Esophagus muscularis mucosa (tissue), 4 donors: ENCODE measurements around the gene CIRBP. TPM values are rescaled to one million over a fixed set of nuclear protein-coding genes. Genes with fewer than 3 reads are reported as not detected.

Experiments
- DNase-seq: peaks from one replicate; pipeline ENCODE4 v3.0.0-alpha.2; 2017; ENCODE audit errors: extremely low spot score
- H3K27ac ChIP-seq, 4 donors: fragments of 200-600 bp; sonication (generic); replicated peaks in 1 of 4; 1 replicate in 3 of 4; 2 replicates in 1 of 4; pipeline ENCODE4 v1.5.1; 2016 to 2019; ENCODE audit warnings: mild to moderate bottlenecking in 1 of 4
- H3K27me3 ChIP-seq, 4 donors: fragments of 200-600 bp; sonication (generic); one replicate each; pipeline versions ENCODE4 v1.5.1 to v1.6.0; 2016 to 2019
- H3K36me3 ChIP-seq, 4 donors: fragments of 200-600 bp; sonication (generic); one replicate each; pipeline ENCODE4 v1.5.1; 2016 to 2019
- H3K4me1 ChIP-seq, 4 donors: fragments of 200-600 bp; sonication (generic); one replicate each; pipeline ENCODE4 v1.5.1; 2016 to 2019
- H3K4me3 ChIP-seq, 4 donors: fragments of 200-600 bp; sonication (generic); 1 replicate in 2 of 4; 2 replicates in 2 of 4; pipeline ENCODE4 v1.5.1; 2016 to 2019; ENCODE audit warnings: mild to moderate bottlenecking in 4 of 4, moderate library complexity in 1 of 4
- H3K9me3 ChIP-seq, 4 donors: fragments of 200-600 bp; sonication (generic); 1 replicate in 3 of 4; 2 replicates in 1 of 4; pipeline ENCODE4 v1.5.1; 2016 to 2019
- EP300 ChIP-seq: sonication (generic); formaldehyde crosslinking; IDR thresholded peaks from one replicate; pipeline ENCODE4 v1.6.1; 2017; ENCODE audit warnings: antibody characterized with exemption
- POLR2A ChIP-seq: fragments of 450-650 bp; IDR thresholded peaks from one replicate; pipeline ENCODE4 v1.6.1; 2017; ENCODE audit warnings: antibody characterized with exemption, moderate library complexity, mild to moderate bottlenecking, low read depth
- POLR2AphosphoS5 ChIP-seq, 2 donors: sonication (generic); formaldehyde crosslinking; IDR thresholded peaks; one replicate each; pipeline ENCODE4 v1.6.1; 2017; ENCODE audit warnings: antibody characterized with exemption in 2 of 2
- WGBS: methylation state at CpG from one replicate; pipeline ENCODE4 v1.1.5; 2018; 5-methylcytosine and 5-hydroxymethylcytosine counted together
- intact Hi-C: fragments of 100-400 bp; cut with DNase I; formaldehyde crosslinking; loops from one replicate; pipeline ENCODE4 v1.15.1; 2023
- total RNA-seq, 4 donors: library from RNA; depleted of rRNA; stranded (reverse); fragments of >200 nt; gene quantifications; one replicate each; pipeline versions ENCODE4 v1.1.0 to v1.2.1, GENCODE V29; 2016
- TF ChIP-seq, protein P1 (sequence below), 3 experiments: fragments of 200-600 bp in 2 of 3; fragments of 450-650 bp in 1 of 3; sonication (generic) in 2 of 3; IDR thresholded peaks; one replicate each; pipeline ENCODE4 v1.5.1; 2017 to 2019; ENCODE audit warnings: antibody characterized with exemption in 3 of 3, mild to moderate bottlenecking in 2 of 3, moderate library complexity in 1 of 3

CIRBP gene
- total RNA-seq, 4 donors from 2014 or later, result 236 to 601 (median 429) TPM

DNA sequence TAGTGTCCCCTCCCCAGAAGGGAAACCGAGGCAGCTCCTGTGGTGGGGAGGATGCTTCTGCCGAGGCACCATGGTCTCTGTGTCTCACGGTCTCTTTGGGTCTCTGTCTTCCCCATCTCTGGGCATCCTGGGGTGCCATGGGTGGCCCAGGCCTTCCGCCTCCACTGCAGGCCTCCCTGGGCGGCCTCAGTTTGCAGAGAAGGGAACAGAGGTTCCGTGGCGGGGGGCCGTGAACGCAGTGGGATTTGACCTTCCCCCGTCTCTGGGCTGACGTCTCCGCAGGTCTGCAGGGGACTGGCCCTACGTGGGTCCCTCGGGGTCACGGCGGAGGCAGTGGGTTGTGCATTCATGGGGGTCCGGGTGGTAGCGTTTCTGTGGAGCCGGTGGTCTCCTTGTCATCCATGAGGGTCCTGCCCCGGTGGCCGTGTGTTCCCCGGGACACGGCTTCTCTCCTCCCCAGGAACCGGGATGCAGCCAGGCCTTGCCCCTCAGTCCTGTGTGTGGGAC lies 21.1 kb downstream of the CIRBP start:
- H3K27me3 ChIP-seq, result peaks cover 0 to 95% (median 44%) of the 10 kb centered on the region in 4 donors
- DNase-seq, result no peak
- intact Hi-C loops, result no loop called here
- 88% methylated on average over 3 of the region's 24 CpGs for whole genome bisulfite sequencing
- TF ChIP-seq POLR2AphosphoS5 (IDR thresholded peaks at IDR 0.05), result no peak
- H3K9me3 ChIP-seq, result no peaks in the 10 kb centered on the region
- H3K36me3 ChIP-seq, result no peaks in the 10 kb centered on the region
- no peak overlapping the region for H3K27ac ChIP-seq
- no peak overlapping the region for H3K4me3 ChIP-seq
- peaks cover 2 to 28% (median 24%) of the 10 kb centered on the region in 4 donors for H3K4me1 ChIP-seq

DNA sequence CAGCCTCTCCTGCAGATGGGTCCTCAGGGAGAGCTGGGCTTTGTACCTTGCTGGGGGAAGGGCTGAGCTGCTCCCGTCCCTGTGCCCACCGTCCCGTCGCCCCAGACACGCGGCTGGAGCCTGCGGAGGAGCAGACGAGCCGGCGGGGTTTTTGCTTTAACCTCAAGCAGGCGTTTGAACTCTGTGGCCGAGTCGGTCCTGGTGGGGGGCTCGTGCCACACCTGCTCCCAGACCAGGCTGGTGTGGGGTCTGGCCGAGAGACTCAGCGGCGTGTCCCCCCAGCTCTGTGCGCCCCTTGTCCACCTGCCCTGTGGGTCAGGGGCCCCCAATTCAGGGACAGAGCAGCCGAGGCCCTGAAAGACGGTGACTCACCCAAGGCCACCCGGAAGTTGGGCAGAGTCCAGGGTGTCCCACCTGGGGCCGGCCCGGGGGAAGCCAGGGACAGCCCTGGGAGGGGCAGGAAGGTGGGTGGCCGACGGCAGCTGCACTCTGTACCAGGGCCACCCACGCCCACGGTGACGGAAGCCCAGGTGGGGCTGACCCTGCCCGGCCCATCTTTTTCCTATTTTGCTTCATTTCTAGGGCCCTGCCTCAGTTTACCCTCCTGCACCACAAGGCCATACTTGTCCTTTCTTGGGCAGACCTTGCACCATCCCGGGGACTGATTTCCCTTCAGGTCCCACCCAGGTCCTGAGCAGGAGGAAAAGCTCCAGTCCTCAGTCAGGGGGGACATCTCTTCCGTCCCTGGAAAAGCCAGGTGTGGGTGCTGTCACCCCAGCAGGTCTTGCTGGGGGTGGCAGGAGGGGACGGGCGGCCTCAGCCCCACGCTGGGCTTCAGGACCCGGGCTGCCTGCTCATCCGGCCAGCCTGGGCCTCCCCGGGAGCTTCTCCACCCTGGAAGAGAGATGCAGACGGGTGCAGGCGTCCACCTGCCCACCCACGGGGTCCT lies 21.8 kb downstream of the CIRBP start:
- no peak for DNase-seq
- Histone ChIP-seq H3K9me3 (no peaks in the 10 kb centered on the region), H3K36me3 (no peaks in the 10 kb centered on the region), H3K4me3 (no peak overlapping the region), H3K27me3 (peaks cover 0 to 98% (median 46%) of the 10 kb centered on the region in 4 donors), H3K27ac (no peak overlapping the region), H3K4me1 (peaks cover 6 to 31% (median 28%) of the 10 kb centered on the region in 4 donors)
- 85% methylated on average over 25 of the region's 40 CpGs for whole genome bisulfite sequencing
- intact Hi-C loops, result no loop called here
- TF ChIP-seq, protein P1, sequence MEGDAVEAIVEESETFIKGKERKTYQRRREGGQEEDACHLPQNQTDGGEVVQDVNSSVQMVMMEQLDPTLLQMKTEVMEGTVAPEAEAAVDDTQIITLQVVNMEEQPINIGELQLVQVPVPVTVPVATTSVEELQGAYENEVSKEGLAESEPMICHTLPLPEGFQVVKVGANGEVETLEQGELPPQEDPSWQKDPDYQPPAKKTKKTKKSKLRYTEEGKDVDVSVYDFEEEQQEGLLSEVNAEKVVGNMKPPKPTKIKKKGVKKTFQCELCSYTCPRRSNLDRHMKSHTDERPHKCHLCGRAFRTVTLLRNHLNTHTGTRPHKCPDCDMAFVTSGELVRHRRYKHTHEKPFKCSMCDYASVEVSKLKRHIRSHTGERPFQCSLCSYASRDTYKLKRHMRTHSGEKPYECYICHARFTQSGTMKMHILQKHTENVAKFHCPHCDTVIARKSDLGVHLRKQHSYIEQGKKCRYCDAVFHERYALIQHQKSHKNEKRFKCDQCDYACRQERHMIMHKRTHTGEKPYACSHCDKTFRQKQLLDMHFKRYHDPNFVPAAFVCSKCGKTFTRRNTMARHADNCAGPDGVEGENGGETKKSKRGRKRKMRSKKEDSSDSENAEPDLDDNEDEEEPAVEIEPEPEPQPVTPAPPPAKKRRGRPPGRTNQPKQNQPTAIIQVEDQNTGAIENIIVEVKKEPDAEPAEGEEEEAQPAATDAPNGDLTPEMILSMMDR (IDR thresholded peaks at IDR 0.05), result no peak
- TF ChIP-seq POLR2AphosphoS5 (IDR thresholded peaks at IDR 0.05) (no peak), EP300 (no peak), POLR2A (no peak)

DNA sequence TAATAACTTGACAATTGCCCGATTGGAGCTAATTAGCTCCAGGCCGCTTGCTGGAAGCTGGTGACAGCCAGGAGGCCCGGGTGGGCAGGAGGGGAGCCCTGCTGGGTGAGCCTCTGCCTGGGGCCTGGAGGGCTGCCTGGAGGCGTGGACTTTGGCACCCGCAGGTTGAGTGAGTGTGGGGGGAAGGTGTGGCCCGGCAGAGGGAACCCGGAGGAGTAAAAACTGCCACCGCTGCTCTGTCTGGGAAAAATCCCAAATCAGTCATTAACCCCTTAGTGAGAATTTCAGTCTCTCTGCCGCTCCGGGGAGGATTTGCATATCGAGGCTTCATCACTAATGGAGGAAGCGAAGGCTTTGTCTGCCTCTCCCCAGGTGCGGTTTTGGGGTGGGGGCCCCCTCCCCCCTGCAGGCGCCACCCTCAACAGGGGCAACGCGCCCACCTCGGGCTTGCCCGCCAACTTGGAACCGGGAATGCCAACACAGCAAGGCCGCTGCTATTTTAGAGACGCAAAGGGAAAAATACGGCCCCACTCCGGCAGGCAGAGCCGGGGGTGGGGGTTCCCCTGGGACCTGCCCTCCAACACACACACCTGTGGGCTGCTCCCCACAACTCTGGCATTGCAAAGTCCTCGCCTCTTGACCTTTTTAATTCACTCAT lies 22.8 kb downstream of the CIRBP start:
- Histone ChIP-seq H3K27me3 (peaks cover 0 to 100% (median 40%) of the 10 kb centered on the region in 4 donors), H3K36me3 (no peaks in the 10 kb centered on the region), H3K4me1 (peaks cover 6 to 23% (median 22%) of the 10 kb centered on the region in 4 donors), H3K4me3 (no peak overlapping the region), H3K27ac (no peak overlapping the region), H3K9me3 (no peaks in the 10 kb centered on the region)
- intact Hi-C loops, result no loop called here
- 65% methylated on average over 24 of the region's 25 CpGs for WGBS
- TF ChIP-seq POLR2AphosphoS5 (IDR thresholded peaks at IDR 0.05), result no peak
- no peak for TF ChIP-seq POLR2A
- TF ChIP-seq, protein P1 (IDR thresholded peaks at IDR 0.05), result no peak
- no peak for TF ChIP-seq EP300
- DNase-seq, result no peak

DNA sequence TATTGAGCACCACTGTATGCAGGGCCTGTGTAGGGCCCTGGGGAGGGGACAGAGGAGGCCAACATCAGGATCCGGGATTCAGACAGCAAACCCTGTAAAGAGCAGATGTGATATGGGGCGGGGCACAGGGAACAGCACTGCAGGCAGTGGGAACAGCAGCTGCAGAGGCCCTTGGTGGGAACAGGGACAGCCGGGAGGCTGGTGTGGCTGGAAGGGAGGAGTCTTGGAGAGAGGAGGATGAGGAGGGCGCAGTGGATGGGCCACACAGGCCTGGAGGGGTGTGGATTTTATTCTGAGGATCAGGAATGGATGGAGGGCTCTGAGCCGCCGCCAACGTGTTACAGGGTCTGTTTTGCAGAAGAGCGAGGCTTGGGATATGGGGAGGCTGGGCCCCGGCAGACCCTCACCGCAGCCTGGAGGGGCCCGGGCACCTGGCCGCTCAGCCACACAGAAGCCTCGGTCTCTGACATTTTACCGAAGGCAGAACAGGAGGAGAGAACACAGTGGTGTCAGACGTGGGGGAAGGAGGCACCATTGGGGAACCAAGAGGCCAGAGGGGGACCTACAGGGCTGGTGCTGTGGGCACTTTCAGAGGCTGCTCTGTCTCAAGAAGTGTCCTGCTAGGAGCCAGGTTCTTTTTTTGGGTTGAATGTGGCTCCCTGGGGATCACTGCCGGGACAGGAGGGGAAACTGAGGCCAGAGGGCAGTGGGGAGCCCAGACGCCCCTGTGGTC lies 23.5 kb downstream of the CIRBP start:
- Histone ChIP-seq H3K4me1 (peaks cover 6 to 16% (median 15%) of the 10 kb centered on the region in 4 donors), H3K36me3 (no peaks in the 10 kb centered on the region), H3K27me3 (peaks cover 0 to 95% (median 33%) of the 10 kb centered on the region in 4 donors), H3K9me3 (no peaks in the 10 kb centered on the region), H3K27ac (no peak overlapping the region), H3K4me3 (no peak overlapping the region)
- WGBS, result 90% methylated on average over 15 of the region's 17 CpGs
- intact Hi-C loops, result no loop called here
- DNase-seq, result no peak
- no peak for TF ChIP-seq EP300
- no peak for TF ChIP-seq POLR2AphosphoS5 (IDR thresholded peaks at IDR 0.05)
- TF ChIP-seq, protein P1 (IDR thresholded peaks at IDR 0.05), result no peak
- no peak for TF ChIP-seq POLR2A
